ENCODE results near the gene TLX1.

TLX1 gene

GRCh38 chr10:101143345-101143630, 12.2 kb downstream of the TLX1 start:
- no peak for TF ChIP-seq SIN3A (IDR thresholded peaks at IDR 0.05; ENCODE audit: borderline replicate concordance, insufficient read depth, low read length)
- TF ChIP-seq POLR2AphosphoS5 (IDR thresholded peaks at IDR 0.05; ENCODE audit: low read depth, low read length) = no peak
- TF ChIP-seq FOXP2 (optimal IDR thresholded peaks at IDR 0.05; ENCODE audit: borderline replicate concordance, extremely low read depth, extremely low read length, insufficient read depth) = no peak
- TF ChIP-seq TAF1 (IDR thresholded peaks at IDR 0.05; ENCODE audit: borderline replicate concordance, insufficient read depth, low read length) = no peak
- no peak for TF ChIP-seq REST (IDR thresholded peaks at IDR 0.05; ENCODE audit: insufficient read depth in 1 of 2, low read depth in 2 of 2, low read length in 2 of 2)

- TF ChIP-seq FOXP2 (optimal IDR thresholded peaks at IDR 0.05; ENCODE audit: borderline replicate concordance, extremely low read depth, extremely low read length, insufficient read depth) = no peak
- TF ChIP-seq POLR2AphosphoS5 (IDR thresholded peaks at IDR 0.05; ENCODE audit: low read depth, low read length) = no peak
- no peak for TF ChIP-seq SIN3A (IDR thresholded peaks at IDR 0.05; ENCODE audit: borderline replicate concordance, insufficient read depth, low read length)
- no peak for TF ChIP-seq TAF1 (IDR thresholded peaks at IDR 0.05; ENCODE audit: borderline replicate concordance, insufficient read depth, low read length)
- no peak for TF ChIP-seq REST (IDR thresholded peaks at IDR 0.05; ENCODE audit: insufficient read depth in 1 of 2, low read depth in 2 of 2, low read length in 2 of 2)
Observed at GRCh38 chr10:101144053-101144452, 13.0 kb downstream of the TLX1 start.

DNA sequence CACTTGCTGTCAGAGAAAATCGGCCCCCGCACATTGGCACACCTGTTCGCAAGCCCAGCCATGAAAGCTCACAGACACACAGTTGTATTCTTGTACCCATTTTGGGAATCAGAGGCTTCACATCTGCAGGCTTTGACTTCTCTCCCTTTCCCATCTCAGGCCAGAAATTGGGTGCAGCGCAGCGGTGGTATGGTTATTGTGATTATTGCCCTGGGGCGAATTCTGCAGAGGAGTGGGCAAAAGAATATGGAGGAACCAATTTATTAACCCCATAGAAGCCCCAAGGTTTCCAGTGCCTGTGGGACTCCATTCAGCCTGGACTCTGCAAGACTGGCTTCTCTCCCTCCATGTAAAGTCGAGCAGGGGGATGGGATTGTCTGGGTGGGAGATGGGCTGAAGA, 14.0 kb downstream of the TLX1 start:
- TF ChIP-seq REST (IDR thresholded peaks at IDR 0.05; ENCODE audit: insufficient read depth in 1 of 2, low read depth in 2 of 2, low read length in 2 of 2) (no peak), POLR2AphosphoS5 (IDR thresholded peaks at IDR 0.05; ENCODE audit: low read depth, low read length) (no peak), SIN3A (IDR thresholded peaks at IDR 0.05; ENCODE audit: borderline replicate concordance, insufficient read depth, low read length) (no peak), FOXP2 (optimal IDR thresholded peaks at IDR 0.05; ENCODE audit: borderline replicate concordance, extremely low read depth, extremely low read length, insufficient read depth) (no peak), TAF1 (IDR thresholded peaks at IDR 0.05; ENCODE audit: borderline replicate concordance, insufficient read depth, low read length) (no peak)

- TF ChIP-seq REST (IDR thresholded peaks at IDR 0.05; ENCODE audit: insufficient read depth in 1 of 2, low read depth in 2 of 2, low read length in 2 of 2) = no peak
- TF ChIP-seq TAF1 (IDR thresholded peaks at IDR 0.05; ENCODE audit: borderline replicate concordance, insufficient read depth, low read length) = no peak
- no peak for TF ChIP-seq SIN3A (IDR thresholded peaks at IDR 0.05; ENCODE audit: borderline replicate concordance, insufficient read depth, low read length)
- no peak for TF ChIP-seq FOXP2 (optimal IDR thresholded peaks at IDR 0.05; ENCODE audit: borderline replicate concordance, extremely low read depth, extremely low read length, insufficient read depth)
- no peak for TF ChIP-seq POLR2AphosphoS5 (IDR thresholded peaks at IDR 0.05; ENCODE audit: low read depth, low read length)
Observed at GRCh38 chr10:101145750-101146391, 14.8 kb downstream of the TLX1 start.

Data from PFSK-1 (cell line).